ENCODE results near the gene CCDC27. TPM values are rescaled to one million over a fixed set of nuclear protein-coding genes. Genes with fewer than 3 reads are reported as not detected.

The CCDC27 gene
- total RNA-seq, 2 experiments from 2014 or later: not detected

GRCh38 chr1:3710251-3710650, 42.0 kb upstream of the CCDC27 start:
- ATAC-seq (no peak), DNase-seq (no peak)
- Mint-ChIP-seq H3K36me3 (ENCODE audit: low read depth) (no peaks in the 10 kb centered on the region), H3K4me3 (no peak overlapping the region), H3K4me1 (ENCODE audit: low read depth) (no peaks in the 10 kb centered on the region), H3K9me3 (no peaks in the 10 kb centered on the region), H3K27me3 (peaks cover 14% of the 10 kb centered on the region), H3K27ac (no peak overlapping the region)
- no peak for TF ChIP-seq CTCF (IDR thresholded peaks at IDR 0.05)
- ChIA-PET POLR2A (no interaction called here), CTCF (no interaction called here)
- intact Hi-C loops (cut with micrococcal nuclease): no loop called here

GRCh38 chr1:3711381-3711779, 40.9 kb upstream of the CCDC27 start:
- H3K4me3 Mint-ChIP-seq: no peak overlapping the region
- no peaks in the 10 kb centered on the region for H3K9me3 Mint-ChIP-seq
- peaks cover 14% of the 10 kb centered on the region for H3K27me3 Mint-ChIP-seq
- no peak for DNase-seq
- no peaks in the 10 kb centered on the region for H3K4me1 Mint-ChIP-seq (ENCODE audit: low read depth)
- H3K27ac Mint-ChIP-seq: no peak overlapping the region
- TF ChIP-seq CTCF (IDR thresholded peaks at IDR 0.05): no peak
- intact Hi-C loops (cut with micrococcal nuclease): no loop called here
- CTCF ChIA-PET: no interaction called here
- ATAC-seq: no peak
- no peaks in the 10 kb centered on the region for H3K36me3 Mint-ChIP-seq (ENCODE audit: low read depth)
- POLR2A ChIA-PET: no interaction called here

- Mint-ChIP-seq H3K27me3 (peaks cover 14% of the 10 kb centered on the region), H3K4me1 (ENCODE audit: low read depth) (no peaks in the 10 kb centered on the region), H3K36me3 (ENCODE audit: low read depth) (no peaks in the 10 kb centered on the region), H3K4me3 (no peak overlapping the region), H3K9me3 (no peaks in the 10 kb centered on the region), H3K27ac (no peak overlapping the region)
- ATAC-seq (no peak), DNase-seq (no peak)
- ChIA-PET CTCF (no interaction called here), POLR2A (no interaction called here)
- intact Hi-C loops (cut with micrococcal nuclease): no loop called here
- no peak for TF ChIP-seq CTCF (IDR thresholded peaks at IDR 0.05)
Measured at GRCh38 chr1:3711780-3712451, 40.3 kb upstream of the CCDC27 start.

- H3K36me3 Mint-ChIP-seq (ENCODE audit: low read depth): no peaks in the 10 kb centered on the region
- H3K27me3 Mint-ChIP-seq: peaks cover 10% of the 10 kb centered on the region
- H3K9me3 Mint-ChIP-seq: no peaks in the 10 kb centered on the region
- DNase-seq (no peak), ATAC-seq (no peak)
- ChIA-PET POLR2A (no interaction called here), CTCF (no interaction called here)
- intact Hi-C loops (cut with micrococcal nuclease): no loop called here
- H3K4me1 Mint-ChIP-seq (ENCODE audit: low read depth): no peaks in the 10 kb centered on the region
- TF ChIP-seq CTCF (IDR thresholded peaks at IDR 0.05): no peak
- H3K4me3 Mint-ChIP-seq: no peak overlapping the region
- no peak overlapping the region for H3K27ac Mint-ChIP-seq
Measured at GRCh38 chr1:3712573-3713535, 39.4 kb upstream of the CCDC27 start.

GRCh38 chr1:3713840-3714239, 38.4 kb upstream of the CCDC27 start:
- ATAC-seq (no peak), DNase-seq (no peak)
- no peak for TF ChIP-seq CTCF (IDR thresholded peaks at IDR 0.05)
- no peak overlapping the region for H3K4me3 Mint-ChIP-seq
- POLR2A ChIA-PET: no interaction called here
- intact Hi-C loops (cut with micrococcal nuclease): no loop called here
- H3K27ac Mint-ChIP-seq: no peak overlapping the region
- peaks cover 7% of the 10 kb centered on the region for H3K27me3 Mint-ChIP-seq
- no peaks in the 10 kb centered on the region for H3K36me3 Mint-ChIP-seq (ENCODE audit: low read depth)
- no peaks in the 10 kb centered on the region for H3K9me3 Mint-ChIP-seq
- CTCF ChIA-PET: interaction anchor here (0.9 to 1.4 kb wide), 2 partner anchors 11 to 223 kb away, joined by 3 to 6 read pairs; no protein-coding TSS in a partner anchor
- H3K4me1 Mint-ChIP-seq (ENCODE audit: low read depth): no peaks in the 10 kb centered on the region

Measured in activated CD8-positive, alpha-beta T cell treated with anti-CD3 and anti-CD28 coated beads for 36 hours (primary cell).